AG04450 (cell line): Measurements from ENCODE around the gene UXT. TPM values are rescaled to one million over a fixed set of nuclear protein-coding genes. Genes with fewer than 3 reads are reported as not detected.

Experiments used
- CTCF ChIA-PET: fragments of 300-600, 350-600 bp; formaldehyde crosslinking; extraction: SDS; loops from one replicate; lab custom pipeline; 2022; ENCODE audit warnings: antibody characterized with exemption, inconsistent platforms; lab: Charles Lee
- POLR2A ChIA-PET: fragments of 350-600 bp; formaldehyde crosslinking; extraction: SDS; loops from one replicate; lab custom pipeline; 2021; ENCODE audit warnings: antibody characterized with exemption, inconsistent platforms; lab: Yijun Ruan, JAX
- DNase-seq: peaks from one replicate; pipeline ENCODE4 v3.0.0-alpha.2; 2011; ENCODE audit warnings: low read depth, low spot score
- H3K27ac ChIP-seq: one replicate; pipeline ENCODE4 v1.5.1; 2012; ENCODE audit warnings: low read depth, low read length, control low read depth
- H3K27me3 ChIP-seq: one replicate; pipeline ENCODE4 v1.6.0; 2012; ENCODE audit warnings: low read length; ENCODE audit not compliant: control insufficient read depth, insufficient read depth
- H3K4me3 ChIP-seq: 2 replicates; pipeline ENCODE4 v1.5.1; 2011; ENCODE audit warnings: mild to moderate bottlenecking, low read depth, low read length, control low read depth
- H3K9me3 ChIP-seq: 2 replicates; pipeline ENCODE4 v1.5.1; 2012; ENCODE audit warnings: low read length; ENCODE audit not compliant: control insufficient read depth, insufficient read depth
- polyA minus RNA-seq: library from RNA; depleted of rRNA, polyadenylated mRNA; stranded (reverse); fragments of >200 nt; gene quantifications from 2 replicates; pipeline ENCODE4 v1.2.3, GENCODE V29; 2011; rRNA and poly(A)+ RNA removed
- polyA plus RNA-seq: library from polyadenylated mRNA; depleted of rRNA; stranded (reverse); fragments of >200 nt; gene quantifications from 2 replicates; pipeline ENCODE4 v1.2.3, GENCODE V29; 2011; rRNA removed
- TF ChIP-seq, protein P1 (sequence below): IDR thresholded peaks from 2 replicates; pipeline ENCODE4 v1.5.1; 2011; ENCODE audit warnings: low read depth, low read length, control low read depth, inconsistent platforms

UXT gene, protein sequence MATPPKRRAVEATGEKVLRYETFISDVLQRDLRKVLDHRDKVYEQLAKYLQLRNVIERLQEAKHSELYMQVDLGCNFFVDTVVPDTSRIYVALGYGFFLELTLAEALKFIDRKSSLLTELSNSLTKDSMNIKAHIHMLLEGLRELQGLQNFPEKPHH
- 81.7 and 96.1 TPM in 2 replicates for polyA plus RNA-seq
- 24.7 and 33.9 TPM in 2 replicates for polyA minus RNA-seq

DNA sequence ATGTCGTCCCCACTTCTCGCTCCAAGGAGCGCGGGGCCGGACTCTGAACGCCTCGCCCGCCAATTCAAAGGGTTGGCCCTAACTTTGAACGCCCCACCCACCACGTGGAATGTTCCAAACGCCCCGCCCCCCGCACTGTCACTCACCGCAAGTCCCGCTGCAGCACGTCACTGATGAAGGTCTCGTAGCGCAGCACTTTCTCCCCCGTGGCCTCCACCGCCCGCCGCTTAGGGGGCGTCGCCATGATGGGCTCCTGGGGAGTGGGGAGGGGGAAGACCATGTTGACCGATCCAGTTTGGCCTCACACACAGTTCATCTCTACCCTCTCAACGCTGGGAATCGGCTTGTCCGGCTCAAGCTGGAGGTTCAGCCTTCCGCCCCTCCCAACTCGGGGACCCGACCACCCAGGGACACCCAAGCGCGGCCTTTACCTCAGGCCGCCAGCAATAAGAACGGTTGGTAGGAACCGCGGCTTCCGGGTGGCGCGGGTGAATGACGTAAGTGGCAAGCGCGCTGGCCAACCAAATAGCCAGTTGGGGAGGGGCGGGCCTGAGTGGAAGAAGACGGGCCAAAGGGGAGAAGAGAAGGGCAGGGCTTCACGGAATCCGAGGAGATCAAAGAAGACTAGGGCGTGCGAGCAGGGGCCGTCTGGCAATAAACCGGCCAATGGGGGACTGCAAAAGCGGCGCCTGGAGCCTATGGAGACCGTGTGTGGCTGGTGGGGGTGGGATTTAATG, at the start of gene UXT:
Gene UXT, minus strand, starts transcription at position 497 of the 737 bp plus-strand sequence. Its CDS starts 253 bp downstream, at position 244.
- Histone ChIP-seq H3K27ac (peak within 1 kb of the TSS; percentile 98), H3K9me3 (no peaks in the 10 kb centered on the region), H3K4me3 (peak within 1 kb of the TSS; percentile 74), H3K27me3 (no peaks in the 10 kb centered on the region)
- TF ChIP-seq, protein P1, sequence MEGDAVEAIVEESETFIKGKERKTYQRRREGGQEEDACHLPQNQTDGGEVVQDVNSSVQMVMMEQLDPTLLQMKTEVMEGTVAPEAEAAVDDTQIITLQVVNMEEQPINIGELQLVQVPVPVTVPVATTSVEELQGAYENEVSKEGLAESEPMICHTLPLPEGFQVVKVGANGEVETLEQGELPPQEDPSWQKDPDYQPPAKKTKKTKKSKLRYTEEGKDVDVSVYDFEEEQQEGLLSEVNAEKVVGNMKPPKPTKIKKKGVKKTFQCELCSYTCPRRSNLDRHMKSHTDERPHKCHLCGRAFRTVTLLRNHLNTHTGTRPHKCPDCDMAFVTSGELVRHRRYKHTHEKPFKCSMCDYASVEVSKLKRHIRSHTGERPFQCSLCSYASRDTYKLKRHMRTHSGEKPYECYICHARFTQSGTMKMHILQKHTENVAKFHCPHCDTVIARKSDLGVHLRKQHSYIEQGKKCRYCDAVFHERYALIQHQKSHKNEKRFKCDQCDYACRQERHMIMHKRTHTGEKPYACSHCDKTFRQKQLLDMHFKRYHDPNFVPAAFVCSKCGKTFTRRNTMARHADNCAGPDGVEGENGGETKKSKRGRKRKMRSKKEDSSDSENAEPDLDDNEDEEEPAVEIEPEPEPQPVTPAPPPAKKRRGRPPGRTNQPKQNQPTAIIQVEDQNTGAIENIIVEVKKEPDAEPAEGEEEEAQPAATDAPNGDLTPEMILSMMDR, result no peak
- CTCF ChIA-PET, result no interaction called here
- peak; percentile 93 for DNase-seq
- POLR2A ChIA-PET, result no interaction called here

DNA sequence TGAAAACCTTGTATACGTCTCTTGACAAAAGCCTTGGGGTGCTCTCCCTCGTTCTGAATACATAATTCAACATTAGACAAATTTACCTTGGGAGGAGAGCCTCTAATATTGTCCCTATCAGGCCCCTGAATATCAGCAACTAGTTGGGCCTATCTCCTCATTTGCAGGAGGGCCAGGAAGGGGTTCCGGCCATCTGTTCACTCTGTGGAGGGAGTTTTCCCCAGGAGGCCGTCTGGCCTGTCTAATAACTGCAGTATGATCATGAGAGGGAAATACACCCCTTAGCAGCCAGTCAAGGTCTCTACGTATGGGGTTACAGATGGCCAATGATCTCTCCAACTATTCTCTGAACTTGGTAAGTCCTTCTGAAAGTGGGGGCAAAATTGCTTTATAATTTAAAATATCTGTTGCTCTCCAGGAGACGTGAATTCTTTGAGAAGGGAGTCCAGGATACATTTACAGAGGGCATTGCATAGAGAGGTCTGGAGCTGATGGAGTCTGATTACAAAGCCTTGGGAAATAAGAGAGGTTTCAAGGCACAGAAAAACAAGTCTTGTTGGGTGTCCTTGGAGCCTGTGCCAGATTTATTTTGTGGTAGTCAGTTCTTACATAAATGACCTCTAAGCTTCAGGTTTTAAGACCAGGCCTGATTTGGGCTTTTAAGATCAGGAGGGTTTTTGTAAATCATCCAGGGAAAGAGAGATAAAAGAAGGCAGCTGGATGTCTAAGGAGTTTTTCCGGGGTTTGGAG, 48.2 kb upstream of the UXT start:
- Histone ChIP-seq H3K4me3 (no peak overlapping the region), H3K27me3 (peaks cover 2% of the 10 kb centered on the region), H3K27ac (no peak overlapping the region), H3K9me3 (no peaks in the 10 kb centered on the region)
- no peak for DNase-seq
- ChIA-PET CTCF (no interaction called here), POLR2A (no interaction called here)
- TF ChIP-seq, protein P1, result no peak

DNA sequence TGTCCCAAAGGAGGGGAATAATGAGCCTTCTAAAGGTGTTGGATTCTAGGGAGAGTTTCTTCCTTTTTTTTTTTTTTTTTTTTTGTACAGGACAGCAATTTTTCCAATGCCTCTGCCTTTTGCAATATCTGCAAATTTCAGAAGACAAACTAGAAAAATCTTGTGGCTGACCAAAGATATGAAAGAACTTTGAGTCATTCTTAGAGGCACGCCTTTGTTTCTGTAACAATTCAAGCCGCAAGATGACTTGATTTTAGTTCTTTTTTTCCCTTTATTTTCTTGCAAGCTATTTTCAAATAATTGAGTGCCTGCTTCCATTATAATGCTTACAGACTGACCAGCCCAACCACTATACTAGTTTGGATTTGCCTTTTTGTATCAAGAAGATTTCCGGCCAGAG, 47.6 kb upstream of the UXT start:
- CTCF ChIA-PET, result no interaction called here
- H3K27ac ChIP-seq, result no peak overlapping the region
- TF ChIP-seq, protein P1, result no peak
- peaks cover 2% of the 10 kb centered on the region for H3K27me3 ChIP-seq
- no peak for DNase-seq
- no peaks in the 10 kb centered on the region for H3K9me3 ChIP-seq
- POLR2A ChIA-PET, result no interaction called here
- H3K4me3 ChIP-seq, result no peak overlapping the region

DNA sequence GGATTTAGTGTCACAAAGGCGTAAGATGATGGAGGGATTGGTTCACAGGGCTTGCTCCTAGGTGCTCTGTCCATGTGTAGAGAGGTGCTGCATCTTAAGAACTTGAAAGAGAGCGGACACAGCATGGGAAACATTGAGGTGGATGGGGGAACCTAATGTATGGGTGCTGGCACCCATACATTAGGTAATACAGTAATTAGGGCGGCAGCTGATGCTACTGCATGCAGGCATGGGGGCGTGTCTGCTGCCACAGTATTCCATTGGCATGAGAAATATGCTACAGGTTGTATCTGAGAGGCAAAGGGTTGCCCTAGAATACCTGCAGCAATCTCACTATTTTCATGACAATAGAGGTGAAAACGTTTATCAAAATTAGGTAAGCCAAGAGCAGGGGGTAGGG, 45.8 kb upstream of the UXT start:
- DNase-seq, result no peak
- ChIA-PET POLR2A (no interaction called here), CTCF (no interaction called here)
- Histone ChIP-seq H3K4me3 (no peak overlapping the region), H3K9me3 (no peaks in the 10 kb centered on the region), H3K27me3 (no peaks in the 10 kb centered on the region), H3K27ac (no peak overlapping the region)
- TF ChIP-seq, protein P1, result no peak

DNA sequence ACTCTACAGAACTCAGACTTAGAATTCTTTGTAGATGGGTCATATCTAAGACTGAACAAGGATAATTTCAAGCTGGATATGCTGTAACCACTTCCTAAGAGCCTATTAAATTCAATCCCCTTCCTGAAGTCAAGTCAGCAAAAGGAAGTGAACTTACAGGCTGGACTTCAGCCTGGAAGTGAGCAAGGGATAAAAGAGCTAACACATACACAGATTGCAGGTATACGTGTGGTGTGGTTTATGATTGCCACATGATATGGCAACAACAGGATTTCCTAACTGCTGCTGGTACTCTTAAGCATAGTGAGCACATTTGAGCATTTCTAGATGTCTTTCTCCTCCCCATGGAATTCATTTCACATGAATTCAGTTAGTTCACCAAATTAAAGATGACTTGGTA, 38.2 kb upstream of the UXT start:
- Histone ChIP-seq H3K4me3 (no peak overlapping the region), H3K27me3 (no peaks in the 10 kb centered on the region), H3K9me3 (no peaks in the 10 kb centered on the region), H3K27ac (no peak overlapping the region)
- ChIA-PET CTCF (no interaction called here), POLR2A (no interaction called here)
- DNase-seq, result no peak
- TF ChIP-seq, protein P1, result no peak
